NOMO-1 (cell line): ENCODE measurements around the gene HS6ST3.

Experiments used
- DNase-seq, 2 experiments: peaks; one replicate each; lab custom pipeline; 2025; ENCODE audit not compliant: unreplicated experiment in 2 of 2; lab: John Stamatoyannopoulos, UW

Gene HS6ST3

DNA sequence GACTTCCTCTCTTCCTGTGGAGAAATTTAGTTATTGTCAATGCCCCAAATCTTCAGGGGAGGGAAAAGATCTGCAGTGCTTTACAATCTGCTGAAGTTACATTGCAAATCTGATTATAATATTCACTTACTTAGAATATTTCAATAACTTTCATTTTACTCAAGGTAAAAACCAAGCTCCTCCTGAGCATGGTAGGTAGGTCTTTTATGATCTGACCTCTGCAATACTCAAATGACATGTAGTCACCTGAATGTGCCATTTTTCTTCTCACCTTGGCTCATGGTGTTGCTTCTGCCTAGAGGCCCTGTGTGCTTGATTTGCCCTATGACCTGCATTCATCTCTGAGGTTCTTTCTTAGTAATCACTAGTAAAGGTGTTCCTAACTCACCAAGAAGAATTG is 331.4 kb downstream of the HS6ST3 start:
- DNase-seq = no peak

- no peak for DNase-seq
Observed at GRCh38 chr13:96422002-96422401, 332.1 kb downstream of the HS6ST3 start.

DNA sequence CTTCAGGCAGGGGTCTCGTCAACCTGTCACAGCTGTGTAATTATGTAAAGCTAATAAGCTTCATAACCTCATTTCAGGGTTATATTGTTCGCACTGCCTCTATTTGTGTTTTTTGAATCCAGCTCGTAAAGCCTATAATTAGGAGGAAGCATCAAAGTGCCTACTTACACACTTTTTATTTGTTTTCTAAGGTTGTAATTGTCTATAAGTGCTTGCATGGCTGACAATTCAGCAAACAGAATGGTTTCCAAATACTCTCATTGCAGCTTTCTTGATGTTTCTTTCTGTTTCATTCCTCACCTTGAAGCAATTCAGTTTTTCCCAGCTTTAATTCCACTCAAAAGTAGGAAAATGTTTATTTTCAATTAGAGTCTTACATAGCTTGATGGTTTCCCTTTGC is 336.3 kb downstream of the HS6ST3 start:
- DNase-seq = no peak

DNA sequence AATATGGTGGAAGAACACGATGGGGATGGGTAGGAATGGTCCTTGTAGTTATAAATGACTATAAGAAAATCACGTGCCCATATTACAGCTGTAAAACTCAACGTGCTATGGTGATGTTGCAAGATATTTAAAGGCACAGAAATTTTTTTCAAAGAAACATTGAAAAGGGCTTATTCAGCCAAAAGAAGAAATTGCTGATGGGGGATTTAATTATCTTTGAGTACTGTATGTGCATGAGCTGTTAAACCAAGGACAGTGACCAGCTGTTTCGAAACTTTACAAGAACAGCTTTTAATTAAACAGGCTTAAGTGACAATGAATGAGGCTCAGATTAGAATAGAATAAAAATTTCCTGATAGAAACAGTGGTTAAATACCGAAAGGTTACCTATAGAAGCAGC is 339.0 kb downstream of the HS6ST3 start:
- no peak for DNase-seq

DNA sequence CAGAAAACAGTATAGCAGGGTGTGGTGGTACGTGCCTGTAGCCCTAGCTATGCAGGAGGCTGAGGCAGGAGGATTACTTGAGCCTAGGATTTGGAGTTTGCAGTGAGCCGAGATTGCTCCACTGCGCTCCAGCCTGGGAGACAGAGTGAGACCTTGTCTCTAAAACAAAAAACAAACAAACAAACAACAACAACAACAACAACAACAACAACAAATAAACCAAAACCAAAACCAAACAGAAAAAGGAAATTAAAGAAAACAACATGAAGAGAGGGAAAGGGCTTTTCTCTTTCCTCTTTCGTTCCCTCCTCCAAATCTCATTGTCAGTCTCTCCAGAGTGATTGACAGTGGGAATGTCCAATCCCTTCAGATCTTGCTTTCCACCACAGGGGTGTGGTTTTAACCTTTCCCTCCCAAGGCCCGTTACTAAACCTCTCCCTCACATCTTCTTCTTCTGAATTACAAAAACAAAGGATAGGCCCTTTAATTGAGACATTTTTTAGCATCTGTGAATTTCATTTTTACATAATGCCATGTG is 341.2 kb downstream of the HS6ST3 start:
- DNase-seq = no peak

GRCh38 chr13:96444676-96445075 is 354.8 kb downstream of the HS6ST3 start:
- no peak for DNase-seq

DNA sequence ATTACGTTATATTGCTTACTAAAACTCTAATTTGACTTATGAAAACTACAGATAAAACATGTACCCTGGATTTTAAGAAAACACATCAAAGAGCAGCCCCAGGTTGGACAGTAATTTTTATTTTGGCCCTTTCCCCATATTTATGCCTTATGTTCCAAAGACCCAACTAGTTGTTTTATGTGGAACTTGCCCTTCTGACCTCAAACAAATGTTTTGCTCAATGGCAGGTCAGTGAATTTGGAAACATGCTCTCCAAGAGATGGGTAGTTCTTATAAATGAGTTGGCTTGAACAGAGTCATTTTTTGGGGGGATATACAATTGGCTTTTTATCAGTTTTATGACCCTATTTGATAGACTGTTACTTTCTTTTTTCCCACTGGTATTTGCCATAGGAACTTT is 360.0 kb downstream of the HS6ST3 start:
- no peak for DNase-seq

DNA sequence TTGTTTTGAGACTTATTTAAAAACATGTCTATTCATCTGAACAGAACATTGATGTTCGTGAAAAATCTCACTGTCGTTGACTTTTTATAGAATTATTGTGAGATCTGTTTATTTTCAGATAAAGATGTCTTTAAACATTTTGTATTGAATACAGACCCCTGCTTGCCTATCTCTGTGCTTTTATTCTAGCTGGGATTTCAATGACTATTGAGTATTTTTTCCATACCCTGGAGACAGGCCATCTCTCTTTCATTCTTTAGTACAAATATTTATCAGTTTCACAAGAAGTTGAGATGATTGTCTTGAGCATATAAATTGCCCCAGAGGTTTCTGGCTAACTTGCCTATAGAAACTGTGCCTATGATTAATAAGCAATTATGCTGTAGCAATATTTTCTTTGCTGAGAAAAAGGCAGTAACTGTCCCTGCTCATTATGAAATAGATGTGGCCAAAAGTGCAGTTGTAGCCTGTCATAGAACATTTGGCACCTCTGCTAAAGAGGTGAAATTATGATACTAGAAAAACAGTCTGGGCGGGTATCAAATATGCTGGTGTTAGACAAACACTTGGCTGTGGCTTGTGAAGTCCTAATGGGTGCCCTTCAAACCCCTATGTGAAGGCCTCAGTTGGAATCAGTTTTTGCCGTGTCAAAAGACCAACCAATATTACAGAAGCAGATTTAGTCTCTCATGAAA is 360.6 kb downstream of the HS6ST3 start:
- DNase-seq = no peak

GRCh38 chr13:96454466-96454865 is 364.6 kb downstream of the HS6ST3 start:
- DNase-seq = no peak

DNA sequence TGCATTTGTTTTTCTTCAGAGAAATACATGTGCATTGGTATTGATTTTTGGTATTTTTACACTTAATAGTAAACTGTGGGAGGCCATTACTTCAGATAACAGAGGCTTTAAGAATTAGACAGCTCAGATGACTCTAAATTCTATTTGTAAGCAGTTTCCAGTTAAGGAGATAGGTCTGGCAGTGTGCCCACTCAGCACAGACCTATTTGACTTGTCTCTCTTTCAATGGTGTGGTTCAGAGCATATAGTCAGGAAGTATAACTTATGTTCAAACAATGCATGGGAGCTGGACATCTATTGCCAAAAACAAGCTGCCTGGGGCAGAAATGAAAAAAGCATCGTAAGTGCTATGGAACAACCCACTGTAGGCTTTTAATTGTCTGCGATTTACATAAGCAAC is 370.7 kb downstream of the HS6ST3 start:
- DNase-seq = no peak

DNA sequence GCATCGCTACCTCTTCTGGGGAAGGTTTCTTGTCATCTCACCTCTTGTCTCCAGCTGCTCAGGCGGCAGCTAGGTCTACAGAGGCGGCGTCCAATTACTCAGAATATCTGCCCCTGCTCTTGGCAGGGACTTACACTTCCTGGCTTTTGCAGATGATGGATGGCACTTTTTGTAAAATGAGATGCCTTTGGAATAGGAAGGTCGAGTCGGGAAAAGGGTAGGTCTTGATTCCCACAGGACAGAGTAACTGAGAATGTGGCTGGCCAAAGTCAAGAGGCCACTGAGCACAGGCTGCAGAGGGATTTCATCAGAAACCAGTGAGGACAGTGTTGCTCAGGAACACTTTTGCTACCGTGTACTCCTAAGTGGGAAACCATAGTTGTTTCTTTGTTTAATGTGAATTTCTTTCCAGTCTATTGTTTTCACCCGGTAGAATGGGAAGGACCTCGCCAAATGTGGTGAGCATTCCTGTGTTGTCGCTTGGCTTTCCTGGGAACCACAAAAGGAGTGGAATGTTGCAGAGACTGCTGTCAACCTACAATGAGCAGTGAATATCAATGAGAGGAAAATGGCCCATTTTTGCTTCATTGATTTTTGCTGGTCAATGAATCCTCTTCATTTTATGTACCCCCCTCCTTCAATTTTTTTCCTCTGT is 383.7 kb downstream of the HS6ST3 start:
- no peak for DNase-seq

GRCh38 chr13:96474181-96474557 is 384.3 kb downstream of the HS6ST3 start:
- DNase-seq = no peak

DNA sequence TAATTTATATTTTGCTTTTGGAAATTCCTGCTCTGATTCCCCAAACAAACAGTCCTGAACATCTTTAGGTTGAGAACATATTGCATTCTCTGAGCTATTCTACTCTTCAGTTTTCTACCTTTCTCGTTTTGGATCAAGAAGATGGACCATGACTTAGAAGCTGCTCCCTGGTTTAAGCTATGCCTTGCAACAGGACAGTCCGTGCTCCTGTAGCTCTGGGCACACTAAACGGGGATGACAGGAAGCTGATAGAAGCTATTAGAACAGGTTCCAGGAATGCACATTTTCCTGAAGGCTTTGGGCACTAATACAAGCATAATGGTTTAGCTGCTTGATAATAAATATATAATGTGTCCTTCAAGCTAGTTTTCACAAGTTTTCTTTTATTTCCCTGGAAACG is 385.2 kb downstream of the HS6ST3 start:
- DNase-seq = no peak

DNA sequence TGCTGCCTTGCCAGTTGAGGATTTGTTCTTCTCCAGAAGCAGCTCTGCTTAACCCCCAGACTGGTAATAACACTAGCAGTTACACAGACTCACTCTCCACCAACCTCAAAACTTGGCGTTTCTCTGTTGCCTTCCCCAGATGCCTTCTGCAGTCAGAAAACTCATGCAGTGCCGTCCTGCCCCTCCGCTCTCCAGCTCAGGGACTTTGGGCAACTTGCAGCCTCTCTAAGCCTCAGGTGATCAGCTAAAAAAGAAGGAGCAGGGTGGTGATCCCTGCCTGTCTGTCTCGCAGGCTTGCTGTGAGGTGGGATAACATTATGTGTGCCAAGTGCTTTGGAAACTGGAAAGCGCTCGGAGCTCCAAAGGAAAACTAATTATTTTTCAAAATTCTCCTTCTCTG is 391.6 kb downstream of the HS6ST3 start:
- DNase-seq = no peak

- DNase-seq = no peak
Observed at GRCh38 chr13:96490496-96490989, 400.6 kb downstream of the HS6ST3 start.

DNA sequence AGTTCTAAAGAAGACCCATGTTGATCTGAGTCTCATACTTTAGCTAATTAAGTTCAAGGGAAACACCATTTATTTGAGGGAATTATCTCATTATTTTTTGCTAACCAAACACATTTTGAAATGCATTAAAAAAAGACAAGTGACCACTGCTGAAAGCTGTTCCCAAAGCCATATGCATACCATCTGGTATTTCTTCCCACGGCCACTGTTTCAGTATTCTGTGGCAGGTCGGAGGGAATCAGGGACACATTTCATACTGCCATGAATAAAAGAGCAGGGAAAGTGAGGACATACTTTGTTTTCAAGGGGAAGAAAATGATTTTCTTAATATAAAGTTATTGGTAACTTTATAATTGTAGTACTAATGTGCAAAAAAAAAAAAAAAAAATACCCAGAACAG is 401.2 kb downstream of the HS6ST3 start:
- DNase-seq = no peak

- DNase-seq = no peak
Observed at GRCh38 chr13:96492766-96493165, 402.9 kb downstream of the HS6ST3 start.

GRCh38 chr13:96499656-96500055 is 409.7 kb downstream of the HS6ST3 start:
- DNase-seq = no peak

- no peak for DNase-seq
Observed at GRCh38 chr13:96500953-96501352, 411.0 kb downstream of the HS6ST3 start.

DNA sequence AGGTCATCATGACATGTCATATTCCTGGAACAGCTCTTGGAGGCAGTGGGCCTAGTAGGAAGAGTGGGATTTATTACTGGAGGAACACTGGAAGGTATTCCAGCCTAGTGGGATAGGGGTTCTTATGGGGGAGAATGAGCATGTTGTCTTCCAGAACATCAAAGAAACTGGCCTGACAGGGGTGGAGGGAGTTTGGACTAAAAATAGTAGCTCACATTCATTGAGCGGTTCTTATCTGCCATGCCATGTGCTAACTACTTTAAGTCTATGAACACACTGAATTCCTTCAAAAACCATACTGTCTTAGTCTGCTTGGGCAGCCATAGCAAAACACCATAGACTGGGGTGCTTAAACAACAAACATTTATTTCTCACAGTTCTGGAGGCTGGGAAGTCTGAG is 413.6 kb downstream of the HS6ST3 start:
- DNase-seq = no peak

- DNase-seq = no peak
Observed at GRCh38 chr13:96511587-96511986, 421.7 kb downstream of the HS6ST3 start.

GRCh38 chr13:96519380-96519779 is 429.5 kb downstream of the HS6ST3 start:
- no peak for DNase-seq
